AG09319 (cell line): ENCODE results near the gene OSMR.

Source experiments
- DNase-seq: peaks from one replicate; pipeline ENCODE4 v3.0.0-alpha.2; 2010; ENCODE audit warnings: low read depth; ENCODE audit errors: extremely low read depth
- TF ChIP-seq, protein P1 (sequence below): IDR thresholded peaks from 2 replicates; pipeline ENCODE4 v1.5.1; 2011; ENCODE audit warnings: low read depth, mild to moderate bottlenecking, inconsistent platforms, low read length, moderate library complexity

OSMR gene

GRCh38 chr5:38831909-38832308 lies 13.9 kb upstream of the OSMR start:
- TF ChIP-seq, protein P1, sequence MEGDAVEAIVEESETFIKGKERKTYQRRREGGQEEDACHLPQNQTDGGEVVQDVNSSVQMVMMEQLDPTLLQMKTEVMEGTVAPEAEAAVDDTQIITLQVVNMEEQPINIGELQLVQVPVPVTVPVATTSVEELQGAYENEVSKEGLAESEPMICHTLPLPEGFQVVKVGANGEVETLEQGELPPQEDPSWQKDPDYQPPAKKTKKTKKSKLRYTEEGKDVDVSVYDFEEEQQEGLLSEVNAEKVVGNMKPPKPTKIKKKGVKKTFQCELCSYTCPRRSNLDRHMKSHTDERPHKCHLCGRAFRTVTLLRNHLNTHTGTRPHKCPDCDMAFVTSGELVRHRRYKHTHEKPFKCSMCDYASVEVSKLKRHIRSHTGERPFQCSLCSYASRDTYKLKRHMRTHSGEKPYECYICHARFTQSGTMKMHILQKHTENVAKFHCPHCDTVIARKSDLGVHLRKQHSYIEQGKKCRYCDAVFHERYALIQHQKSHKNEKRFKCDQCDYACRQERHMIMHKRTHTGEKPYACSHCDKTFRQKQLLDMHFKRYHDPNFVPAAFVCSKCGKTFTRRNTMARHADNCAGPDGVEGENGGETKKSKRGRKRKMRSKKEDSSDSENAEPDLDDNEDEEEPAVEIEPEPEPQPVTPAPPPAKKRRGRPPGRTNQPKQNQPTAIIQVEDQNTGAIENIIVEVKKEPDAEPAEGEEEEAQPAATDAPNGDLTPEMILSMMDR = peak; percentile 43
- no peak for DNase-seq

DNA sequence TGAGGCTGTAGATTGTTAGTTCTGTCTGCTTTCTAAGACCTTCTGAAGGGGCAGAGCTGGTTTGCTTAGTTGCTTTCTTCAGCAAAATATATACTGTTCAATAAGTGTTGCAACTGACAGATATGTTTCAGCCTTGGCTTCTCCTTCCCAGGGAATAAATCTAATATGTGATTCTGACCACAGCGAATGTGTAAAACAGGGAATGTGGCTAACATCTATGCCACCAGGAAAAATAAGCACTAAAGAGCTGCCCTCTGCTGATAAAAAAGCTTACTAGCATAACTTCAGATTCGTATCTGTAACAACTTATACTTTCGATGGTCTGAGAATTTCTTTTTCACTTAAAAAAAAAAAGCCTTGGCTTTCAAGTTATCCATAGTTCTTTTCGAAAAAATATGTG lies 13.0 kb upstream of the OSMR start:
- no peak for DNase-seq
- TF ChIP-seq, protein P1 = no peak

GRCh38 chr5:38835887-38836286 lies 9.9 kb upstream of the OSMR start:
- TF ChIP-seq, protein P1 = no peak
- DNase-seq = no peak

DNA sequence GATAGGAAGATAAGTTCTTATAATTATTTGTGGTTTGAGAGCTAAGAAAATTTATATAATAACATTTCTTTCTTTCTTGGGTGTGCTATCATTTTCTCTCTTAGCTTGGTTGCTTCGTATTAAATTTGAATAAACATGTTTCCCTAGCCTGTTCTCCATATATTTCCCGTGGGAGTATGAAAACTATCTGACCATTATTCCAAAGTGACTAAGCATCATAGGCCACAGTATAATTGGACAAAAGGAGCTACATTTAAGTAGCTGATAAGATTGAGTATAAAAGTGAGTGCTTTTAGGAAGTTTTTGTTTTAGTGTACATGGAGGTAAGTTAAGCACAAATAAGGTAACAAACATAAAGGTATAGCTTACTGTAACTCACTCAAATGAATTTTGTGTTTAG lies 8.4 kb upstream of the OSMR start:
- TF ChIP-seq, protein P1 = no peak
- DNase-seq = no peak

DNA sequence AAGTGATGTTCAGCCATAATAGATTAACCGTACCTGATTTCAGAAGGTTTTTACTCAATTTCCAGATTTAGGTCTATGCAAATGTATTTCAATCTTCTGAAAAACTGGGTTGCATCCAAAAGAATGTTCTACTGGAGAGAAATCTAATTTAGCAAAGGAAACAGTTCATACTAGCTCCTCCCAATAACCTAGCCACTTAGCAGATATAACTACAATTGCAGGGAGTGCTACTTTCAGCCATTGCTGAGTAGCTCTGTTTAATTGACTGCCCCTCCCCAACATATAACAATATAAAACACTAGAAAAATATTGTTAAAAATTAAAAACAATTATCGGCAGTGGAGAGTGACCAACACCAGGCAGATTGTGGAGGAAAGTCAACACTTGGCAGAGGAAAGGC lies 7.9 kb upstream of the OSMR start:
- no peak for DNase-seq
- TF ChIP-seq, protein P1 = no peak

GRCh38 chr5:38843665-38844064 lies 2.1 kb upstream of the OSMR start:
- TF ChIP-seq, protein P1 = no peak
- DNase-seq = no peak

DNA sequence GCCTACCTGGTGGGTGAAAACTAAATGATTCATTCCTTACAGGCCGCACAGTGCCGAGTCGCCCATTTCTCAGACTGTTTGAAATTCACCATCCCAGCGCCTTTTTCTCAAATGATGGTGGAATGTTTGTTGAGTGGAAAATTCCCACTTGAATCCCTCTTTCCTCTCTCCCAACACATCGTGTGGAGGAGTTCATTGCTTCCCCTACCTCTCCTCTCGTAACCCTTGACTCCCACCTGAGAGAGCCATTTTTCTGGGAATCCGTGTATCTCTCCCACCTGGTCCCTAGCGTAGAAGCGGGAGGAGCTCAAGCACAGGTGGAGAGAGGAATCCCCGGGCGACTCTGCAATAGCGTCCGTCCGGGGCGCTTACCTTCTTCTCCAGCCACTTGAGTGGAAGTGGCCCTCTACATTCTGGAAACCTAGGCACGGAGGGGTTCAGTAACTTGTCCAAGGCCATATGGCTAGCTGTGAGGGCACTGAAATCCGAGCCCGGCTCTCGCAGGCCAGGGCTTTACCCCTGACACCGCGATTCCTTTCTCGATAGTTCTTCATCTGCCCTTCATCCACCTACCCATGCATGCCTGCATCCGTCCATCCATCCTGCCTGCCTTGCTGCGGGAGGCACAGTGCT lies 683 bp downstream of the OSMR start:
- TF ChIP-seq, protein P1 = no peak
- no peak for DNase-seq
